ENCODE results near the gene ARHGAP20. TPM values are rescaled to one million over a fixed set of nuclear protein-coding genes. Genes with fewer than 3 reads are reported as not detected.

Gene ARHGAP20
- total and polyA plus RNA-seq, 4 donors, result 0.46 to 1.5 (median 0.73) TPM

DNA sequence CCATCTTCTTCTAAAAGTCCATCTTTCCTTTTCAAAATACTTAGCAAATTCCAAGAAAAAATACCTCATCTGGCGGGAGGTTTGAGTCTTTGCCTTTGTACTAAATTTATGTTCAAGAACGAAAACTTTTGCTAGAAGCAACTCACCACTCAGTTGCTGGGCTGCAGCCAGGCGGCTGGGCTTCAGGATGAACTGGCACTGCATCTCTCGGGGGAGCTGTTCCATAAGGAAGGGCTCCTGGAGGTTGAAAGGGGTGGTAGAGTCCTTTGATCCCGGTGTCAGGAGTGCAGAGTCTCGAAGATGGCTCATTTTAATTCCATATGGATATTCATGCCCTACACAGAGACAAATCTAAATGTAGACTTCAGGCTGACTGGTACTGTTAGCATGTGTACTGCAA is 105.8 kb downstream of the ARHGAP20 start:
- H3K4me3 ChIP-seq (ENCODE audit: low read depth in 1 of 3, low read length in 3 of 3), result no peak overlapping the region
- no peak for DNase-seq (ENCODE audit: low spot score)
- H3K4me1 ChIP-seq (ENCODE audit: control insufficient read depth in 4 of 4, insufficient read depth in 4 of 4, low read length in 3 of 4), result no peaks in the 10 kb centered on the region
- no peaks in the 10 kb centered on the region for H3K9me3 ChIP-seq (ENCODE audit: control insufficient read depth in 4 of 4, low read length in 3 of 4)
- TF ChIP-seq, protein P1, sequence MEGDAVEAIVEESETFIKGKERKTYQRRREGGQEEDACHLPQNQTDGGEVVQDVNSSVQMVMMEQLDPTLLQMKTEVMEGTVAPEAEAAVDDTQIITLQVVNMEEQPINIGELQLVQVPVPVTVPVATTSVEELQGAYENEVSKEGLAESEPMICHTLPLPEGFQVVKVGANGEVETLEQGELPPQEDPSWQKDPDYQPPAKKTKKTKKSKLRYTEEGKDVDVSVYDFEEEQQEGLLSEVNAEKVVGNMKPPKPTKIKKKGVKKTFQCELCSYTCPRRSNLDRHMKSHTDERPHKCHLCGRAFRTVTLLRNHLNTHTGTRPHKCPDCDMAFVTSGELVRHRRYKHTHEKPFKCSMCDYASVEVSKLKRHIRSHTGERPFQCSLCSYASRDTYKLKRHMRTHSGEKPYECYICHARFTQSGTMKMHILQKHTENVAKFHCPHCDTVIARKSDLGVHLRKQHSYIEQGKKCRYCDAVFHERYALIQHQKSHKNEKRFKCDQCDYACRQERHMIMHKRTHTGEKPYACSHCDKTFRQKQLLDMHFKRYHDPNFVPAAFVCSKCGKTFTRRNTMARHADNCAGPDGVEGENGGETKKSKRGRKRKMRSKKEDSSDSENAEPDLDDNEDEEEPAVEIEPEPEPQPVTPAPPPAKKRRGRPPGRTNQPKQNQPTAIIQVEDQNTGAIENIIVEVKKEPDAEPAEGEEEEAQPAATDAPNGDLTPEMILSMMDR (IDR thresholded peaks at IDR 0.05; ENCODE audit: low read depth, low read length, missing input control), result no peak
- TF ChIP-seq NR2F2 (IDR thresholded peaks at IDR 0.05), result no peak
- TF ChIP-seq HNF4A (conservative IDR thresholded peaks at IDR 0.05), result no peak
- TF ChIP-seq, protein P2, sequence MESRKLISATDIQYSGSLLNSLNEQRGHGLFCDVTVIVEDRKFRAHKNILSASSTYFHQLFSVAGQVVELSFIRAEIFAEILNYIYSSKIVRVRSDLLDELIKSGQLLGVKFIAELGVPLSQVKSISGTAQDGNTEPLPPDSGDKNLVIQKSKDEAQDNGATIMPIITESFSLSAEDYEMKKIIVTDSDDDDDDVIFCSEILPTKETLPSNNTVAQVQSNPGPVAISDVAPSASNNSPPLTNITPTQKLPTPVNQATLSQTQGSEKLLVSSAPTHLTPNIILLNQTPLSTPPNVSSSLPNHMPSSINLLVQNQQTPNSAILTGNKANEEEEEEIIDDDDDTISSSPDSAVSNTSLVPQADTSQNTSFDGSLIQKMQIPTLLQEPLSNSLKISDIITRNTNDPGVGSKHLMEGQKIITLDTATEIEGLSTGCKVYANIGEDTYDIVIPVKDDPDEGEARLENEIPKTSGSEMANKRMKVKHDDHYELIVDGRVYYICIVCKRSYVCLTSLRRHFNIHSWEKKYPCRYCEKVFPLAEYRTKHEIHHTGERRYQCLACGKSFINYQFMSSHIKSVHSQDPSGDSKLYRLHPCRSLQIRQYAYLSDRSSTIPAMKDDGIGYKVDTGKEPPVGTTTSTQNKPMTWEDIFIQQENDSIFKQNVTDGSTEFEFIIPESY (IDR thresholded peaks at IDR 0.05), result no peak
- TF ChIP-seq FOXA1 (IDR thresholded peaks at IDR 0.05), result no peak
- no peak for TF ChIP-seq RAD21 (IDR thresholded peaks at IDR 0.05)
- TF ChIP-seq HNF4G (IDR thresholded peaks at IDR 0.05), result no peak
- no peak for TF ChIP-seq FOXA2 (IDR thresholded peaks at IDR 0.05)
- TF ChIP-seq RXRA (IDR thresholded peaks at IDR 0.05), result no peak
- TF ChIP-seq JUND (IDR thresholded peaks at IDR 0.05), result no peak
- TF ChIP-seq YY1 (IDR thresholded peaks at IDR 0.05), result no peak
- no peak for TF ChIP-seq REST (IDR thresholded peaks at IDR 0.05)
- no peak for TF ChIP-seq ATF3 (IDR thresholded peaks at IDR 0.05)
- H3K27me3 ChIP-seq (ENCODE audit: control insufficient read depth in 4 of 4, insufficient read depth in 4 of 4, low read length in 3 of 4), result no peaks in the 10 kb centered on the region
- peaks cover 0 to 13% (median under 1%) of the 10 kb centered on the region in 4 donors for H3K36me3 ChIP-seq (ENCODE audit: control insufficient read depth in 4 of 4, insufficient read depth in 3 of 4, low read depth in 1 of 4, low read length in 3 of 4)
- no peak overlapping the region for H3K9ac ChIP-seq (ENCODE audit: low read depth in 1 of 2, low read length in 2 of 2)
- no peak overlapping the region for H3K27ac ChIP-seq (ENCODE audit: low read depth in 1 of 2, low read length in 2 of 2)
- WGBS, result 85% methylated on average over 6 of the region's 6 CpGs

DNA sequence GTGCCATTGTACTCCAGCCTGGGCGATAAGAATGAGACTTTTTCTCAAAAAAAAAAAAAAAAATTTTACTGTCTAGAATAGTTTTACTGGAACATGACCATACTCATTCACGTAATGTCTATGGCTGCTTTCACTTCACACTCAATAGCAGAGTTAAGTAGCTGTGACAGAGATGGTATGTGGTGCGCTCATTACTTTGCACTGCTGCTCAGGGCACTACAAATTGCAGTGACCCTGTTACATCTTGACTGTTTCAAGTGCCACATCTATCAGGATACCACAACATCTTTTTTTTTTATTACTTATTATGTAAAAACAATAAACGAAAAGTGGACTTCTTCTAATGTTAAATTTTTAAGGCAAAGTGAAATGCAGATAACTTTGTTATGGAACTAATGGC is 110.3 kb downstream of the ARHGAP20 start:
- H3K36me3 ChIP-seq (ENCODE audit: control insufficient read depth in 4 of 4, insufficient read depth in 3 of 4, low read depth in 1 of 4, low read length in 3 of 4), result peaks cover 0 to 13% (median under 1%) of the 10 kb centered on the region in 4 donors
- no peak overlapping the region for H3K27ac ChIP-seq (ENCODE audit: low read depth in 1 of 2, low read length in 2 of 2)
- no peak for DNase-seq (ENCODE audit: low spot score)
- H3K4me3 ChIP-seq (ENCODE audit: low read depth in 1 of 3, low read length in 3 of 3), result no peak overlapping the region
- no peaks in the 10 kb centered on the region for H3K27me3 ChIP-seq (ENCODE audit: control insufficient read depth in 4 of 4, insufficient read depth in 4 of 4, low read length in 3 of 4)
- H3K9ac ChIP-seq (ENCODE audit: low read depth in 1 of 2, low read length in 2 of 2), result no peak overlapping the region
- peaks cover 0 to 5% (median 0%) of the 10 kb centered on the region in 4 donors for H3K4me1 ChIP-seq (ENCODE audit: control insufficient read depth in 4 of 4, insufficient read depth in 4 of 4, low read length in 3 of 4)
- H3K9me3 ChIP-seq (ENCODE audit: control insufficient read depth in 4 of 4, low read length in 3 of 4), result no peaks in the 10 kb centered on the region
- 94% methylated on average over 4 of the region's 4 CpGs for WGBS
- TF ChIP-seq, protein P3, sequence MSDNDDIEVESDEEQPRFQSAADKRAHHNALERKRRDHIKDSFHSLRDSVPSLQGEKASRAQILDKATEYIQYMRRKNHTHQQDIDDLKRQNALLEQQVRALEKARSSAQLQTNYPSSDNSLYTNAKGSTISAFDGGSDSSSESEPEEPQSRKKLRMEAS (IDR thresholded peaks at IDR 0.05), result no peak
- TF ChIP-seq FOXA1 (IDR thresholded peaks at IDR 0.05) (no peak), NR2F2 (IDR thresholded peaks at IDR 0.05) (no peak), YY1 (IDR thresholded peaks at IDR 0.05) (no peak), EGR1 (IDR thresholded peaks at IDR 0.05; ENCODE audit: low read depth in 2 of 2) (no peak), HNF4A (conservative IDR thresholded peaks at IDR 0.05) (no peak), TAF1 (conservative IDR thresholded peaks at IDR 0.05) (no peak), HNF4G (IDR thresholded peaks at IDR 0.05) (no peak), RXRA (IDR thresholded peaks at IDR 0.05) (no peak), REST (IDR thresholded peaks at IDR 0.05) (no peak), RAD21 (IDR thresholded peaks at IDR 0.05) (no peak), GABPA (IDR thresholded peaks at IDR 0.05 in 1 of 2, conservative IDR thresholded peaks at IDR 0.05 in 1 of 2) (no peak)
- TF ChIP-seq, protein P2 (IDR thresholded peaks at IDR 0.05), result no peak
